ENCODE data around the gene GRID2. TPM values are rescaled to one million over a fixed set of nuclear protein-coding genes. Genes with fewer than 3 reads are reported as not detected.

The GRID2 gene
- total and polyA plus RNA-seq, 11 donors, result 0.29 to 0.38 (median 0.33) TPM; not detected in 8

DNA sequence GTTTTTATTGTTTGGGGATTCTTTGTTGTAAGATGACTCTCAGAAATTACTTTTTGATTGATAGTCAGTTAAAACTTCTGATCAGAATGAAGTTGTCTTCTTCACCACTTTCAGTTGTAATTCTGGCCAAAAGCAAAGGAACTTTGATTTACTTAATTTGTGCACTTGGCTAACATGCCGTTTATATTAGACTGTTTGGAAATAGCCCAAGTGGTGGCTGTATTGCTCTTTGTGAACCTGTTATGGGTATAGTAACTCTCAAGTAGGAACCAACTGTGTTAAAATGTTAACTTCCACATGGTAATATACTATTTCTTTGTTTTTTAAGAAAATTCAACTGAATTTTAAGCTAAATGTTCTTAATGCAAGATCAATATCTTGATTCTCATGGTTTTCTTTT, 581.9 kb downstream of the GRID2 start:
- Histone ChIP-seq H3K9me3 (peaks cover 0 to 9% (median 0%) of the 10 kb centered on the region in 12 donors), H3K4me1 (no peaks in the 10 kb centered on the region), H3K27me3 (no peaks in the 10 kb centered on the region), H3K27ac (no peak overlapping the region), H3K4me3 (no peak overlapping the region), H3K36me3 (no peaks in the 10 kb centered on the region)
- ATAC-seq, result no peak
- intact Hi-C loops (cut with DNase I), result no loop called here
- no peak for DNase-seq
- TF ChIP-seq POLR2A (IDR thresholded peaks at IDR 0.05), result no peak
- 47 to 71% (median 63%) methylated on average over 1 of the region's 1 CpG for WGBS, 4 donors

DNA sequence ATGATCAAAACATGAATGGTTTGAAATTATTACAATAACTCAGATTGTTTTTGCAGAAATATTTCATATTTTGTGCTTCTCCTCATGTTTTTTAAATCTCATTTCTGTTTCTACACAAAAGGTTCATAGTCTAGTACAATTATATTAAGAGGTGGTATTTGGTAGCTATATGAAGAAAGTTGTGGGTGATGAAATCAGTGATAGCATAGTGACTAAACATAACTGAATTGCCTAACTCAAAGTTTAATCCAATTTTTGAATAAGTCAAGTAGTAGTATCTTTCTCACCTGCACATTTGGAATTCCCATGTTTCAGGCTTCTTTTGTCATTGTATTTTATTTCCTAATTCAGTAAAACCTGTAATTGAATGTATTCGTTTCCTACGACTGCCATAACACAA, 648.7 kb downstream of the GRID2 start:
- 66 to 82% (median 78%) methylated on average over 2 of the region's 2 CpGs for WGBS, 4 donors
- no peaks in the 10 kb centered on the region for H3K36me3 ChIP-seq
- no peak for ATAC-seq

DNA sequence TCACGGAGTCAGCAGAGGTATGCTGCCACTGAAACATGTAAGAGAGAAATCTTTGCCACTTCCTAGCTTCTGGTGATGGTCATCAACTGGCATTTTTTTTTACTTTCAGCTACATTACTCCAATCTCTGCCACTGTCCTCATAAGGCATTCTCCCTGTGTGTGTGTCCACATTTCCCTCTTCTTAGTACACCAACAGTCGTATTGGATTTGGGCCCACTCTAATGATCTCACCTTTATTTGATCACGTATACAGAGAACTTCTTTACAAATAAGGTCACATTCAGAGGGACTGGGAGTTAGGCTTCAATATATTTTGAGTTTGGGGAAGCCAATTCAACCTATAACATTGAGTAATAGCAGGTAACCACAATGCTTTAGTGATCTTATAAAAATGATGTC, 649.1 kb downstream of the GRID2 start:
- Histone ChIP-seq H3K27ac (no peak overlapping the region), H3K4me1 (no peaks in the 10 kb centered on the region), H3K4me3 (no peak overlapping the region), H3K36me3 (no peaks in the 10 kb centered on the region), H3K9me3 (peaks cover 0 to 10% (median 0%) of the 10 kb centered on the region in 12 donors), H3K27me3 (no peaks in the 10 kb centered on the region)
- intact Hi-C loops (cut with DNase I), result no loop called here
- TF ChIP-seq, protein P1, sequence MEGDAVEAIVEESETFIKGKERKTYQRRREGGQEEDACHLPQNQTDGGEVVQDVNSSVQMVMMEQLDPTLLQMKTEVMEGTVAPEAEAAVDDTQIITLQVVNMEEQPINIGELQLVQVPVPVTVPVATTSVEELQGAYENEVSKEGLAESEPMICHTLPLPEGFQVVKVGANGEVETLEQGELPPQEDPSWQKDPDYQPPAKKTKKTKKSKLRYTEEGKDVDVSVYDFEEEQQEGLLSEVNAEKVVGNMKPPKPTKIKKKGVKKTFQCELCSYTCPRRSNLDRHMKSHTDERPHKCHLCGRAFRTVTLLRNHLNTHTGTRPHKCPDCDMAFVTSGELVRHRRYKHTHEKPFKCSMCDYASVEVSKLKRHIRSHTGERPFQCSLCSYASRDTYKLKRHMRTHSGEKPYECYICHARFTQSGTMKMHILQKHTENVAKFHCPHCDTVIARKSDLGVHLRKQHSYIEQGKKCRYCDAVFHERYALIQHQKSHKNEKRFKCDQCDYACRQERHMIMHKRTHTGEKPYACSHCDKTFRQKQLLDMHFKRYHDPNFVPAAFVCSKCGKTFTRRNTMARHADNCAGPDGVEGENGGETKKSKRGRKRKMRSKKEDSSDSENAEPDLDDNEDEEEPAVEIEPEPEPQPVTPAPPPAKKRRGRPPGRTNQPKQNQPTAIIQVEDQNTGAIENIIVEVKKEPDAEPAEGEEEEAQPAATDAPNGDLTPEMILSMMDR (IDR thresholded peaks at IDR 0.05), result no peak
- TF ChIP-seq POLR2A (IDR thresholded peaks at IDR 0.05), result no peak
- ATAC-seq (no peak), DNase-seq (no peak)
- WGBS, 4 donors, result 79 to 93% (median 83%) methylated on average over 3 of the region's 3 CpGs

More for the DNA sequence above, 648.7 kb downstream of the GRID2 start:
- TF ChIP-seq, protein P1 (IDR thresholded peaks at IDR 0.05), result no peak
- no peak for TF ChIP-seq POLR2A (IDR thresholded peaks at IDR 0.05)
- no peaks in the 10 kb centered on the region for H3K27me3 ChIP-seq
- H3K4me3 ChIP-seq, result no peak overlapping the region
- no peak overlapping the region for H3K27ac ChIP-seq
- no peaks in the 10 kb centered on the region for H3K4me1 ChIP-seq
- DNase-seq, result no peak
- intact Hi-C loops (cut with DNase I), result no loop called here
- peaks cover 0 to 10% (median 0%) of the 10 kb centered on the region in 12 donors for H3K9me3 ChIP-seq

DNA sequence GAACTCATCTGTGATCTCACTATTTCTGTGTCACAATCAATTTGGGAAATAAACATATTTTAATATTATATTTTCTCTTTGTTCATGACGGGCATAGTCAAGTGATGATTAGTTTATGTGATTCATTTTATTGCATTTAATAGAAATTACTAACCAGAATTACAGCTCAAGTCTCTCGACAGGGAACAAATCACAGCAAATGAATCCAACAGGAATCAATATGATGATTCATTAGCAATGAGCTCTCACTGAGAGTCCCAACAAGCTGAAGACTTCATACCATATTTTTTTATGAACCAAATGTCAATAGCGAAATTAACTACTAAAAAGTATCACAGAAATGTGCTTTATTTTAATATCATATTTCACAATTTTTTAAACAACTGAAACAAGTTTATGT, 649.7 kb downstream of the GRID2 start:
- no peak for DNase-seq
- 77 to 83% (median 77%) methylated on average over 3 of the region's 3 CpGs for WGBS, 4 donors
- intact Hi-C loops (cut with DNase I), result no loop called here
- no peaks in the 10 kb centered on the region for H3K4me1 ChIP-seq
- H3K4me3 ChIP-seq, result no peak overlapping the region
- no peak overlapping the region for H3K27ac ChIP-seq
- H3K9me3 ChIP-seq, result peaks cover 0 to 10% (median 0%) of the 10 kb centered on the region in 12 donors
- no peak for TF ChIP-seq POLR2A (IDR thresholded peaks at IDR 0.05)
- TF ChIP-seq, protein P1 (IDR thresholded peaks at IDR 0.05), result no peak
- H3K27me3 ChIP-seq, result no peaks in the 10 kb centered on the region
- no peaks in the 10 kb centered on the region for H3K36me3 ChIP-seq
- ATAC-seq, result no peak

DNA sequence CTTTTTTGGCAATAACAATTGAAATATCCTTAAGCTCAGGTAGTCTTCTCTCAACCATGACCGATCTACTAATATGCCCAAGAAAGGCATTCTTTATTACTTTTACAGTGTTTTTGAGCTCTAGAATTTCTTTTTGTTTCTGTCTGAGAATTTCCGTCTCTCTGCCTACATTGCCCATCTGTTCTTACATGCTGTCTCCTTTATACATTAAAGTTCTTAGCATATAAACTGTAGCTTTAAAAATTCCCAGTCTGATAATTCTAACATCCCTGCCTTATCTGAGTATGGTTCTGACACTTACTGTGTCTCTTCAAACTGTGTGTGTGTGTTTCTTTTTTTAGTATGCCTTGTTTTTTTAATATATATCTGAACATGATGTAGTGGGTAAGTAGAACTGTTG, 658.1 kb downstream of the GRID2 start:
- no peak for ATAC-seq
- intact Hi-C loops (cut with DNase I), result no loop called here
- H3K9me3 ChIP-seq, result peaks cover 0 to 7% (median 0%) of the 10 kb centered on the region in 12 donors
- no peak for DNase-seq
- TF ChIP-seq, protein P1 (IDR thresholded peaks at IDR 0.05), result no peak
- TF ChIP-seq POLR2A (IDR thresholded peaks at IDR 0.05), result no peak
- H3K4me1 ChIP-seq, result no peaks in the 10 kb centered on the region
- 84 to 91% (median 89%) methylated on average over 2 of the region's 2 CpGs for WGBS, 4 donors
- no peaks in the 10 kb centered on the region for H3K36me3 ChIP-seq
- H3K27ac ChIP-seq, result no peak overlapping the region
- H3K4me3 ChIP-seq, result no peak overlapping the region
- H3K27me3 ChIP-seq, result no peaks in the 10 kb centered on the region
